ENCODE results near the gene FARP1.
"Not testable (repeated sequence)": the region's sequence is repeated elsewhere in the genome, so short reads cannot be mapped to it uniquely, and the experiment has no call there.

FARP1 gene

DNA sequence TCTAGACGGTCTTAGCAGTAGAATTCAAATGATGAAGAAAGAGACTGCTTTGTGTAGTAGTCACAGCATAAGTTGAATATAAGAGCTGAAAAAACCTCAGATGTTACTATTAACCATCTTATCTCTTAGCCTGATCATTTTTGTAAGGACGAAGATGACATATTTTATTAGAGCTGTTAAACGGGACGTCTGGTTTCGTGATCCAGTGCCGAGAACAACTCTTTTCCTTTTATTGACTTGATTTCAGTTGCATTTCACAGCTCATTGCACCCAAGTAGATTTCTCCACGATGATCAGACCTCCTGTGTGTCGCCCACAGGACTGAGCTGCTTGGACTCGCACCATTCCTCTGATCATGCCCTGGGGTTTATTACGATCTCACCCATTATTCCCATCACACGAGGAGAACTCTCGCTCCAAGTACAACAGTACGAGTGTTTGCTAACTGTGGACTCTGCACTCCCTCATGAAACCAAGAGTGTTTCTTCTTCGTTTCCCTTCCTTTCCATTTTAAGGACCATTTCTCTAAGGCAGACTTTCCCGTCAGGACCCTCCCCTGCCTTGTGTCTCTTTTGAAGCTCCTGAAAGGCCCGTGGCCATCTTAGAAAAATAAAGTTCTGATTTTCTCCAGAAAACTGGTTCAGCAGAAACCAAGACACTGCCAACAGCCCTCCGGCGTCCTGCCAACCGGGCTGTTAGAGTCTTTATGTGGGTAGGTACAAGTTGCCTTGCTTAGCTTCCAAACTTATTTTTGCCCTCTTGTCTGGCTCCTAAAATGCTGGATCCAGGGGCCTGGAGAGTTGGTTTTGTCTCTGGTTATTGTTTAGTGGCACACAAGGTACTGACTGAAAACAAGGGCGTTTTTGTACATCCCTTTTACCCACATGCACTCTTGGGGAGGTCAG is 82.4 kb downstream of the FARP1 start:
- DNase-seq (ENCODE audit: low spot score): no peak

GRCh38 chr13:98226496-98226895 is 83.6 kb downstream of the FARP1 start:
- DNase-seq (ENCODE audit: low spot score): no peak

- no peak for DNase-seq (ENCODE audit: low spot score)
Measured at GRCh38 chr13:98228661-98229341, 85.9 kb downstream of the FARP1 start.

- not testable (repeated sequence) for DNase-seq (ENCODE audit: low spot score)
Measured at GRCh38 chr13:98230762-98231161, 87.9 kb downstream of the FARP1 start.

DNA sequence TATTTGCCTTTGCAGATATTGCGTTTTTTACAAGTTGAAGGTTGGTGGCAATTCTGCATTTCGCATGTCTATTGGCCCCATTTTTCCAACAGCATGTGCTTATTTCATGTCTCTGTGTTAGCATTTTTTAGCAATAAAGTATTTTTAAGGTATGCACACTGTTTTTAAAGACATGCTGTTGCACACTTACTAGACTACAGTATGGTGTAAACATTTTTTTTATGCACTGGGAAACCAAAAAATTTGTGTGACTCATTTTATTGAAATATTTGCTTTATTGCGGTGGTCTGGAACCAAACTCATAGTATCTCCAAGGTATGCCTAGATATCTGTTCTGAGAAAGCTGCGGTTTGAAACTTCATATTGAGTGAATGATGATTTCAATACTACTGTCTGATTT is 89.6 kb downstream of the FARP1 start:
- DNase-seq (ENCODE audit: low spot score): no peak

DNA sequence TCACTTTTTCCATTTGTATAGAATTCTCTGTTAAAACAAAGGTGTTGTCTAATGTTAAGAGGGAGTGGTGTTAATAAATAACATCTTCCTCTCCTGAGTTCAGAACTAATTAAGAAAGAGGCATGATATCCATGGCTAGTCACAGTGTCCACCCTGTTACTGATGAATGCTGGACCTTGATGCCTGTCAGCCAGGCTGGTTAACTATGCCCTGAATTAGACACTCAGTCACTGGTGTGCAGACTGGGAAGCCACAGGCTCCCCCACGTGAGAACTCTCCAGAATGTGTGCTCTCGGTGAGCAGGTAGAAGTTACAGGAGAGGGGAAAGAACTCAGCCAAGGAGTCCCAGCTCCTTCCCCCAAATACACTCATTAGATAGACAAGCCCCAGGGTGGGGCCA is 90.2 kb downstream of the FARP1 start:
- no peak for DNase-seq (ENCODE audit: low spot score)

- DNase-seq (ENCODE audit: low spot score): no peak
Measured at GRCh38 chr13:98234348-98234747, 91.5 kb downstream of the FARP1 start.

GRCh38 chr13:98236197-98236596 is 93.3 kb downstream of the FARP1 start:
- no peak for DNase-seq (ENCODE audit: low spot score)

GRCh38 chr13:98237331-98237730 is 94.4 kb downstream of the FARP1 start:
- DNase-seq (ENCODE audit: low spot score): no peak

DNA sequence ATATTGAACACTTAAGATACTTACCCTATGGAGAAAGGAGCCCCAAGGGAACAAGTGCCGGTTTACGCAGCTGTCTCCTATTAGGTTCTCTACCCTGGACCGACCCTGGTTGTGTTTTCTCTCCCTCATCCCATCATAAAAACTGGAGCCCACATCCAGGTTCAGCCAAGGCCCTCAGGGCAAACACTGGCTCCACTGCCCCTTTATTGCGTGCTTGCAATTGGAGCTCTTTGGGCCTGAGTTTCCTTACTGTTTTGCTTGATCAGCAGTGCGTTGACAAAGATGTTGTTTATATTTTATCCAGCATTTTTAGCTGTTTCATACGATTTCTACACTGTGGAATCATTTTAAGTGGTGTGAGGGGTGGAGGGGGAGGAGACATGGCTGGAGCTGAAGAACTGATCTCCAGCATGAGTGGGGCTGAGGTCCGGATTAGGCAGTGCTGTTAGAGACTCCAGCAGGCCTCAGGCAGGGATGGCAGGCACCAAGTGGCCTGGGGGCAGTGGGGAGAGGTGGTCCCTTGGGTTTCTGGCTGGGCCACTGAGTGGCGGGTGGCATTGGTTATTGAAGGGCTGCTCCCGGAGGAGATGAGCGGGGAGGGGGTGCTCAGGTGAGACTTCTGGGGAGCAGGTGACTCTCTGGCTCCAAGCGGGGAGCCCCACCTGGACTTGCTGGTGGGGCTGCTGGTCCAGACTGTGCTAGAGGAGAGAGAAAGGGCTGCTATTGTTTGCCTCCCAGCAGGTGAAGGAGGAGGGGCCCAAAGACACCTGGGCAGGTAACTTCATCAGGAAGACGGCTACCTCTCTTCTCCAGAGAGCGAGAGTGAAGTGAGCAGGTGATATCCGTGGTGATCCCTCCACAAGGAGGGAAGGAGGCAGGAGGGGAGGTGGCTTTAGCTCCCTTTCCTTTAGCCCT is 96.5 kb downstream of the FARP1 start:
- DNase-seq (ENCODE audit: low spot score): no peak

GRCh38 chr13:98240135-98240534 is 97.2 kb downstream of the FARP1 start:
- DNase-seq (ENCODE audit: low spot score): no peak

DNA sequence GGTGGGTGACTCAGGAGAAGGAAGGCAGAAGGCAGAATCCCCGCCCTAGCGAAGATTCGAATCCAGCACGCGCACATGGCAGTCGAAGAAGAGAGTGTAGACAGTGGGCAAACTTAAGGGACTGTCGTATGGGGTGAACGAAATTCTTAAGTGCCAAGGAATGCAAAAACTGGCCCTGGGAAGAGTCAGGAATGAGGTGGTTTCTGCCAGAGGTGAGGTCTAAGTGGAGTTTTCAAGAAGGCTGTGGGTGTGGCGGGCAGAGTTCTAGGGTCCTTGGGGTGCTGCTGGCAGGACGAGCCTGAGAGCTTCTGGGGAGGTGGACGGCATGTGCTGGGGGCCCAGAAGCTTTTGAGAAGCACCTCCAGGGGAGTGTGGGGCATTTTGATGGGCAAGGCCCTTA is 98.1 kb downstream of the FARP1 start:
- no peak for DNase-seq (ENCODE audit: low spot score)

- DNase-seq (ENCODE audit: low spot score): no peak
Measured at GRCh38 chr13:98241976-98242375, 99.1 kb downstream of the FARP1 start.

GRCh38 chr13:98242403-98242802 is 99.5 kb downstream of the FARP1 start:
- DNase-seq (ENCODE audit: low spot score): no peak

DNA sequence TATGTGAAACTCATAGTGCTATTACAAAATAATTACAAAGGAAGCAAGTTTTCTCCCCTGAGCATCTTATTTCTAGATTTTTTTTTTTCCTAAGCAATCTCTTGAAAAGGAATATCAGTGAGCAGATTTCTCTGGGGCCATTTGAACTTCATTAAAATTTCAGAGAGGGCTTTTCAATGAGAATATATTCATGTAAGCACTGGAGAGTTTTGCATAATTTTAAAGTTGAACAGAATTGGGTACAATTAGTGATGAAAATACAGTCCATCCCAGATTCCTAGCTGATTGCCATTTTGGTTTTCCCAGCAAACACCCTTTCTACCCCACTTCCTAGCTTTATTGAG is 101.0 kb downstream of the FARP1 start:
- no peak for DNase-seq (ENCODE audit: low spot score)

DNA sequence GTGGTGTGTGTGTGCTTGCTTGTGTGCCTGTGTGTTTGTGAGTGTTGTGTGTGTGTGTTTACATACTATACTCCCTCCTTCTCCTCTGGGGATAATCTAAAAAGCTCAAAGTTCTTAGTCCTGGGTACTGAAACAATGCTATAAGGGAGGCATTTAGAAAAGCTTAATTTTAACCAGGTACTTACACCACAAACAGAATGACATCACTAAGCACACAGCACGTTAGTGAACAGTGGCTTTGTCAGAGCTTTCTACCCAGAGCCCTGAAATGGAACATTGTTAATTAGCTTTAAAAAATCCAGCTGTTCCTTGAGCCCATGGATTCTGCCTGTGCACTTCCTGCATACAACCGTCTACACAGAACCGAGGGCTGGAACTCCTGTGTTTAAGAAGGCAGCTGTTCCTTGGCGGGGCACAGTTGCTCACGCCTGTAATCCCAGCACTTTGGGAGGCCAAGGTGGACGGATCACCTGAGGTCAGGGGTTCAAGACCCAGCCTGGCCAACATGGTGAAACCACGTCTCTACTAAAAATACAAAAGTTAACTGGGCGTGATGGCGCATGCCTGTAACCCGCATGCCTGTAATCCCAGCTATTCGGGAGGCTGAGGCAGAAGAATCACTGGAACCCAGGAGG is 103.8 kb downstream of the FARP1 start:
- no peak for DNase-seq (ENCODE audit: low spot score)

GRCh38 chr13:98251708-98252107 is 108.8 kb downstream of the FARP1 start:
- no peak for DNase-seq (ENCODE audit: low spot score)

DNA sequence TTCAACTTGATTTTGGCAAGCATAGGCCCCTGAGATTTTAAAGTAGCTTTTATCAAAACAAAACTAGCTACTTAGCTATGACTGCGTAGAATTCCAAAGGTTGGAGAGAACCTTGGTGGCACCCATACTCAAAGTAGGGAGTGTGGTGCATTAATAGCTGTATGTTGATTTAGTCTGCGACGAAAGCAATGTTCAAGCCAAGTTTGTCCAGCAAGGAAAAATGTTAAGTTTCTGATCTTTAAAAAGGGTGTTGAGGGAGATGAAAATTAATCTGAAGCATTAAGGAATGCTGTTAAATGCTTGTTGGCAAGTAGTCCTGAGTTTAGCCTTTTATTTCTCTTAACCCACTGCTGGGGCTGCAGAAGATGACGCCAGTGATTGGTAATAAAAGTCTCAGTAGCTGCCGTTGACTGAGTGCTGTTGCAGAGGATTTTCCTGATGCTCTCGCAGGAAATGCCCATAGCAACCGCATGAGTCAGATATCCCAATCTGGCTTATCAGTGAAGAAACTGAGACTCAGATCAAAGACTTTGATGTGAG is 110.1 kb downstream of the FARP1 start:
- DNase-seq (ENCODE audit: low spot score): peak; percentile 12

DNA sequence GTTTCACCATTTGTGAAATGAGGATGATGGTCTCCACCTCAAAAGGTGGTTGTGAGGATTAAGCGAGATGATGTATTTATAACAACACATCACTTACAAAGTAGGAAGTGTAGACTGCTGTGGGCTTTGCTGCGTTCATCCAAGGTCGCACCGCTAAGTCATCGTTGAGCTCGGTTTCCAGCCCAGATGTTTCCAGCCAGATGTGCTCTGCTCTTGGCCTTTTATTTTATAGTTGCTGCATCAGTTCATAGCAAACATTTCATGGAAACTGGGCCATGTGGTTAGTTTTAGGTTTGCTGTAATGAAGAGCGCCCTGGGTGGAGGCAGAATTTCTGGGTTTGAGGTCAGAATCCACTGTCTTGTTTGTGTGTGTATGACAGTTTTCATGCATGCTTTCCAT is 110.6 kb downstream of the FARP1 start:
- no peak for DNase-seq (ENCODE audit: low spot score)

GRCh38 chr13:98254513-98254912 is 111.6 kb downstream of the FARP1 start:
- DNase-seq (ENCODE audit: low spot score): no peak

GRCh38 chr13:98258226-98258625 is 115.3 kb downstream of the FARP1 start:
- no peak for DNase-seq (ENCODE audit: low spot score)

Data from SW480 (cell line).